Natural killer cell (primary cell): ENCODE results near the gene PSME4. TPM values are rescaled to one million over a fixed set of nuclear protein-coding genes. Genes with fewer than 3 reads are reported as not detected.

Experiments
- ATAC-seq, 3 donors: fragments of 150-1000 bp in 2 of 3; fragments of 200-7000 bp in 1 of 3; cut with Tn5 transposase; 1 replicate in 1 of 3; 2 replicates in 2 of 3; pipeline ENCODE4 v1.10.0; 2021; ENCODE audit warnings: mild to moderate bottlenecking in 2 of 3, moderate library complexity in 2 of 3
- DNase-seq, 2 donors: peaks; one replicate each; pipeline versions ENCODE4 v3.0.0 to v3.0.0-alpha.2; 2013 to 2021; ENCODE audit warnings: mixed read lengths in 1 of 2
- H3K27ac ChIP-seq: one replicate; pipeline ENCODE4 v1.5.1; 2013; ENCODE audit warnings: mild to moderate bottlenecking, low read length
- H3K27me3 ChIP-seq: one replicate; pipeline ENCODE4 v1.6.1; 2013; ENCODE audit warnings: low read length; ENCODE audit not compliant: control insufficient read depth, insufficient read depth
- H3K36me3 ChIP-seq: one replicate; pipeline ENCODE4 v1.6.1; 2013; ENCODE audit warnings: low read length; ENCODE audit not compliant: control insufficient read depth, insufficient read depth
- H3K4me1 ChIP-seq: one replicate; pipeline ENCODE4 v1.6.1; 2013; ENCODE audit warnings: low read length; ENCODE audit not compliant: control insufficient read depth, insufficient read depth
- H3K4me3 ChIP-seq: one replicate; pipeline ENCODE4 v1.5.1; 2013; ENCODE audit warnings: low read length
- H3K9me3 ChIP-seq: one replicate; pipeline ENCODE4 v1.6.1; 2013; ENCODE audit warnings: low read length; ENCODE audit not compliant: control insufficient read depth, insufficient read depth
- H3K27ac Mint-ChIP-seq, 2 donors: one replicate each; pipeline ENCODE4 v1.8.0; 2022; ENCODE audit warnings: mild to moderate bottlenecking in 2 of 2, mixed read lengths in 2 of 2, moderate library complexity in 1 of 2
- H3K27me3 Mint-ChIP-seq, 2 donors: one replicate each; pipeline ENCODE4 v1.8.0; 2022; ENCODE audit warnings: low read depth in 2 of 2, mixed read lengths in 2 of 2
- H3K36me3 Mint-ChIP-seq: one replicate; pipeline ENCODE4 v1.8.0; 2022; ENCODE audit warnings: mixed read lengths
- H3K4me1 Mint-ChIP-seq, 2 donors: one replicate each; pipeline ENCODE4 v1.8.0; 2022; ENCODE audit warnings: mixed read lengths in 2 of 2
- H3K4me3 Mint-ChIP-seq: one replicate; pipeline ENCODE4 v1.8.0; 2022; ENCODE audit warnings: mild to moderate bottlenecking, moderate library complexity, mixed read lengths
- H3K9me3 Mint-ChIP-seq, 2 donors: one replicate each; pipeline ENCODE4 v1.8.0; 2022; ENCODE audit warnings: mixed read lengths in 2 of 2
- CTCF ChIP-seq: fragments of 200-600 bp; IDR thresholded peaks from one replicate; pipeline ENCODE4 v1.8.0; 2022; ENCODE audit warnings: antibody characterized with exemption
- WGBS: methylation state at CpG from one replicate; pipeline ENCODE4 v1.1.7; 2013; ENCODE audit warnings: missing lambda C conversion rate; ENCODE audit not compliant: insufficient coverage; 5-methylcytosine and 5-hydroxymethylcytosine counted together
- intact Hi-C: fragments of 100-400 bp; cut with micrococcal nuclease; formaldehyde crosslinking; loops from one replicate; pipeline ENCODE4 v1.14.2; 2022
- total RNA-seq, 4 donors: library from RNA; stranded (reverse); fragments of 120-200 nt in 1 of 4; gene quantifications; one replicate each; pipeline versions ENCODE4 v1.2.3 to v1.2.4, GENCODE V29; 2013 to 2022

The PSME4 gene
- total RNA-seq, 3 donors from 2014 or later (not counting 1 experiment from before 2014, with no cell fraction given): 140 to 149 (median 141) TPM

GRCh38 chr2:53886406-53887280 is 84.2 kb downstream of the PSME4 start:
- H3K36me3 ChIP-seq: peaks cover 84% of the 10 kb centered on the region
- DNase-seq (no peak), ATAC-seq (no peak)
- no peak overlapping the region for H3K4me3 Mint-ChIP-seq
- peak overlapping the region; percentile 27 to 42 for H3K27ac Mint-ChIP-seq
- no peak overlapping the region for H3K4me3 ChIP-seq
- no peaks in the 10 kb centered on the region for H3K27me3 Mint-ChIP-seq
- H3K4me1 Mint-ChIP-seq: peaks cover 0 to 17% of the 10 kb centered on the region in 2 donors
- no peaks in the 10 kb centered on the region for H3K9me3 ChIP-seq
- H3K27ac ChIP-seq: no peak overlapping the region
- no peaks in the 10 kb centered on the region for H3K4me1 ChIP-seq
- no peak for TF ChIP-seq CTCF
- no peaks in the 10 kb centered on the region for H3K9me3 Mint-ChIP-seq
- H3K27me3 ChIP-seq: no peaks in the 10 kb centered on the region
- WGBS: 96% methylated on average over 3 of the region's 5 CpGs
- intact Hi-C loops: no loop called here
- peaks cover 29% of the 10 kb centered on the region for H3K36me3 Mint-ChIP-seq

- Mint-ChIP-seq H3K4me3 (no peak overlapping the region), H3K9me3 (no peaks in the 10 kb centered on the region), H3K36me3 (peaks cover 29% of the 10 kb centered on the region), H3K27me3 (no peaks in the 10 kb centered on the region), H3K27ac (no peak overlapping the region), H3K4me1 (peaks cover 0 to 17% of the 10 kb centered on the region in 2 donors)
- intact Hi-C loops: no loop called here
- no peak overlapping the region for H3K4me3 ChIP-seq
- DNase-seq (no peak), ATAC-seq (no peak)
- H3K27me3 ChIP-seq: no peaks in the 10 kb centered on the region
- H3K36me3 ChIP-seq: peaks cover 77% of the 10 kb centered on the region
- no peak overlapping the region for H3K27ac ChIP-seq
- no CpG with 5 or more reads among the region's 1 CpG for WGBS
- no peaks in the 10 kb centered on the region for H3K9me3 ChIP-seq
- no peak for TF ChIP-seq CTCF
- no peaks in the 10 kb centered on the region for H3K4me1 ChIP-seq
These were observed 85.9 kb downstream of the PSME4 start for GRCh38 chr2:53884883-53885282.

GRCh38 chr2:53881986-53882385 is 88.8 kb downstream of the PSME4 start:
- peak overlapping the region in 1 of 2 donors; percentile 31 for H3K27ac Mint-ChIP-seq
- Histone ChIP-seq H3K4me1 (no peaks in the 10 kb centered on the region), H3K4me3 (no peak overlapping the region), H3K27me3 (no peaks in the 10 kb centered on the region), H3K9me3 (no peaks in the 10 kb centered on the region), H3K36me3 (peaks cover 69% of the 10 kb centered on the region), H3K27ac (no peak overlapping the region)
- DNase-seq: no peak
- no peaks in the 10 kb centered on the region for H3K27me3 Mint-ChIP-seq
- no peaks in the 10 kb centered on the region for H3K9me3 Mint-ChIP-seq
- intact Hi-C loops: no loop called here
- no peak overlapping the region for H3K4me3 Mint-ChIP-seq
- ATAC-seq: no peak
- H3K4me1 Mint-ChIP-seq: peaks cover 0 to 20% of the 10 kb centered on the region in 2 donors
- peaks cover 39% of the 10 kb centered on the region for H3K36me3 Mint-ChIP-seq
- TF ChIP-seq CTCF: no peak

GRCh38 chr2:53881360-53881759 is 89.4 kb downstream of the PSME4 start:
- H3K4me3 ChIP-seq: no peak overlapping the region
- peaks cover 64% of the 10 kb centered on the region for H3K36me3 ChIP-seq
- WGBS: 90% methylated on average over 2 of the region's 2 CpGs

More at GRCh38 chr2:53881360-53881759, 89.4 kb downstream of the PSME4 start:
- Histone ChIP-seq H3K27me3 (no peaks in the 10 kb centered on the region), H3K4me1 (no peaks in the 10 kb centered on the region), H3K27ac (no peak overlapping the region), H3K9me3 (no peaks in the 10 kb centered on the region)
- Mint-ChIP-seq H3K4me3 (no peak overlapping the region), H3K9me3 (no peaks in the 10 kb centered on the region), H3K27me3 (no peaks in the 10 kb centered on the region), H3K27ac (no peak overlapping the region), H3K4me1 (peaks cover 0 to 15% of the 10 kb centered on the region in 2 donors), H3K36me3 (peaks cover 32% of the 10 kb centered on the region)
- no peak for TF ChIP-seq CTCF
- DNase-seq (no peak), ATAC-seq (no peak)
- intact Hi-C loops: no loop called here
